Anterior cingulate cortex (tissue), 58 donors: ENCODE data around the gene AKR1E2.
"Not testable (repeated sequence)": the region's sequence is repeated elsewhere in the genome, so short reads cannot be mapped to it uniquely, and the experiment has no call there.

Experiments used
- DNase-seq, 58 donors: peaks; one replicate each; lab custom pipeline; 2025; lab: John Stamatoyannopoulos, UW

AKR1E2 gene

GRCh38 chr10:4813023-4813422 is 13.0 kb upstream of the AKR1E2 start:
- no peak for DNase-seq

DNA sequence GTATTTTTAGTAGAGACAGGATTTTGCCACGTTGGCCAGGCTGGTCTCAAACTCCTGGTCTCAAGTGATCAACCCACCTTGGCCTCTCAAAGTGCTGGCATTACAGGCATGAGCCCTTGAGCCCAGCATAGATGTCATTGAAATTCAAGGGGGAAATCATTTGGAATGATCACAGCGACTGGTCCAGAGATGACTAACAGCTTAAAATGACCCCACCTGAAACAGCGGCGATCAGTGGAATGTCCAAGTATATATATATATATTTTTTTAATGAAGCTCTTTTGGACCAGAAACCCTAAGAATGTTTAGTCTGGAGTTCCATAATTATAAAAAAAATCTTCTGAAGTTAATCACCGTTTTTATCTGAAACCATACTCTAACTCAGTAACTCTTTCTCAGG is 12.5 kb upstream of the AKR1E2 start:
- no peak for DNase-seq

- DNase-seq = not testable (repeated sequence)
Observed at GRCh38 chr10:4815646-4816180, 10.3 kb upstream of the AKR1E2 start.

GRCh38 chr10:4816966-4817365 is 9.0 kb upstream of the AKR1E2 start:
- no peak for DNase-seq

GRCh38 chr10:4819067-4819466 is 6.9 kb upstream of the AKR1E2 start:
- no peak for DNase-seq

- DNase-seq = no peak
Observed at GRCh38 chr10:4819707-4820106, 6.3 kb upstream of the AKR1E2 start.

GRCh38 chr10:4820804-4821401 is 5.1 kb upstream of the AKR1E2 start:
- DNase-seq = peak in 9 of 58 donors; percentile 2 to 70 (median 23)

DNA sequence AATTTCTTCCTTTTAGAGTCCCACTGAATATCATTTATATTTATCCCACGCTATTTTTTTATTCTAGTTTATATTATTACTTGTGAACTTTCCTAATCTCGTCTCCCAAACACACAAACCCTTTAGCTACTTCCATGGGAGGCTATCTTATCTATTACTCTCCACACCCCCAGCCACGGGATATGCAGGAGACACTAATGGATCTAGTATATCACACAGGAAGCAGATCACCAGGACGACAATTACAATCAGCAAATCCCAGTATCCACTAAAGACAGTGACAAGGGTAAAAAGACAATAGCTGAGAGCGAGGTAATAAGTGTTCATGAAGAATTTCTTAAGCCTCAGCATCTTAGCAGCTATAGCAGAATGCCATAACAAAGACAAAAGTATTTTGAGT is 3.8 kb upstream of the AKR1E2 start:
- no peak for DNase-seq

- no peak for DNase-seq
Observed at GRCh38 chr10:4824791-4825310, 1.2 kb upstream of the AKR1E2 start.

DNA sequence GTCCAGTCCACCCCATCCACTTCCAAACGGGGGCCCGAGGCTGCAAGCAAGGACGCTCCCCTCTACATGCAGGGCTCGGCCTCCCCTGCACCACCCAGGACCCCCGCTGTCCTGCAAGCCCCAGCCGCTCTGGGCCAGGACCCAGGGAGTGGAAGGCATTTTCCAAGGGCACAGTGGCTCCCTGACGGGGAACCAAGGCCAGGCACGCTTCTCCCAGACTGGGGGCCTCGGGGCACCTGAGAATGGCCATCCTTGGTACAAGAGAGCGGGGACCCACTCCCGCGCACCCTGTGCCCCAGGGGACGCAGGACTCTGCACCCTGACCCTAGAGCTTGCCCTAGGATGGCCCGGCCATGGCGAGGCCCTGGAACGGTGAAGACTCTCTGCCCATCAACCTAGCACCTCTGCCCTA is 545 bp upstream of the AKR1E2 start:
- DNase-seq = no peak

DNA sequence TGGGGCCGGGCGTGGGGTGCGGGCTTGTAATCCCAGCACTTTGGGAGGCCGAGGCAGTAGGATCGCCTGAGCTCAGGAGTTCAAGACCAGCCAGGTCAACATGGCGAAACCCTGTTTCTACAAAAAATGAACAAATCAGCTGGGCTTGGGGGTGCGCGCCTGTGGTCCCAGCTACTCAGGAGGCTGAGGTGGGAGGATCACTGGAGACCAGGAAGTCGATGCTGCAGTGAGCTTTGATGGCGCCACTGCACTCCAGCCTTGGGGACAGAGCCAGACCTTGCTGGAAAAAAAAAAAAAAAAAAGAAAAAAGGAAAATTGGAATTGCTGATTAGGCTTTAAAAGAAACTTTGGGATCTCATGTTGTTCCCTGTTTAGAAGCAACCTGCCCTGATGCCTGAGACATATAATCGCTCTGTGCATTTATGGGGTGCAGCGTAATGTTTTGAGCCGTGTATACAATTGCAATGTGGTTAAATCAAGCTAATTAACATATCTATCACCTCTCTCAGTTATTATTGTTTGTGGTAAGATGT is 851 bp downstream of the AKR1E2 start:
- DNase-seq = no peak

GRCh38 chr10:4828005-4828404 is 2.0 kb downstream of the AKR1E2 start:
- no peak for DNase-seq

GRCh38 chr10:4830551-4830950 is 4.5 kb downstream of the AKR1E2 start:
- DNase-seq = no peak

DNA sequence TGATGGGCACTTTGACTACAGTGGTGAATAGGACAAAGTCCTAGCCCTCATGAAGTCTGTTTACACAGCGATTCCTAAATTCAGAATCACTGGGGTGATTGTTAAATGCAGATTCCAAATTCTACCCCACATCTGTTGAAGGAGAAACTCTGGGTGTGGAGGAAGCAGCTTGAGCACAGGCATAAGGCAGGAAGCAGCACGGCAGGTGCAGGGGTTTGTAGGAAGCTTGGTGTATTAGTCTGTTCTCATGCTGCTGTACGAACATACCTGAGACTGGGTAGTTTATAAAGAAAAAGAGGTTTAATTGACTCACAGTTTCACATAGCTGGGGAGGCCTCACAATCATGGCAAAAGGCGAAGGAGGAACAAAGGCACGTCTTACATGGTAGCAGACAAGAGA is 5.1 kb downstream of the AKR1E2 start:
- no peak for DNase-seq

- no peak for DNase-seq
Observed at GRCh38 chr10:4833286-4833685, 7.3 kb downstream of the AKR1E2 start.

DNA sequence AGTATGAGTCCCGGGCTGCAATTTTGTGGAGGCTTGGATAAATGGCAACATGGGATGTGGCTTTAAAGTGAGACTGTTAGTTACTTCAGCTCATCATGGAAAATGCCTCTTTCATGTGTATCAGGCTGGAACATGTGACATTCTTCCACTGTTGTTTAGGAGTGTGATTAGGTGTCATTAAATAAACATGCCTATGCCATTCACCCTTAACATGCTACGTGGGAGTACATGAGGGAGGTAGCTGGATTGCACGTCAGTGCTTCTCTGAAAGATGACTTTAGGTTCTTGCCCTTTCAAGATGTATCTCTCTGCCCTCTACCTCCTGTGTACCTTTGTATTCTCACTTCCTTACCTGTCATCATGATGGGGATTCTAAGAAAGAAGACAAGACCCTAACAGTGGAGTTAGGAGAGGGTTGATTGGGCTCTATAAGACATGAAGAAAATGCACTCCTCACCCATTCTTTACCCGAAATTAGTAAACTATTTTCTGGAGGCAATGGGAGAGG is 8.9 kb downstream of the AKR1E2 start:
- no peak for DNase-seq

DNA sequence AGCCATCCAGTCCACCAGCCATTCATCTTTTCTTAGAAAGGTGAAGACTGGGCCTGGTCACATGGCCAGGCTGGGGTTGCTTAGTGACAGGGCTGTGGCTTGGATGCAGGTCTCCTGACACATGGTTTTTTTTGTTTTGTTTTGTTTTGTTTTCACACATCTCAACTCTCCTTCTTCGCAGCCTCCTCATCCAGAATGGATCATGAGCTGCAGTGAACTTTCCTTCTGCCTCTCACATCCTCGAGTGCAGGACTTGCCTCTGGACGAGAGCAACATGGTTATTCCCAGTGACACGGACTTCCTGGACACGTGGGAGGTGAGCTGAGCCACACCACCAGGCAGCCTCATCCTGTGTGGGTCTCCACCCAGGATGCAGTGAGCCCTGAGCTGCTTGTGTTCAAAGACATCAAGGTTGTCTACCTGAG is 9.5 kb downstream of the AKR1E2 start:
- no peak for DNase-seq

- DNase-seq = no peak
Observed at GRCh38 chr10:4836416-4836969, 10.5 kb downstream of the AKR1E2 start.

DNA sequence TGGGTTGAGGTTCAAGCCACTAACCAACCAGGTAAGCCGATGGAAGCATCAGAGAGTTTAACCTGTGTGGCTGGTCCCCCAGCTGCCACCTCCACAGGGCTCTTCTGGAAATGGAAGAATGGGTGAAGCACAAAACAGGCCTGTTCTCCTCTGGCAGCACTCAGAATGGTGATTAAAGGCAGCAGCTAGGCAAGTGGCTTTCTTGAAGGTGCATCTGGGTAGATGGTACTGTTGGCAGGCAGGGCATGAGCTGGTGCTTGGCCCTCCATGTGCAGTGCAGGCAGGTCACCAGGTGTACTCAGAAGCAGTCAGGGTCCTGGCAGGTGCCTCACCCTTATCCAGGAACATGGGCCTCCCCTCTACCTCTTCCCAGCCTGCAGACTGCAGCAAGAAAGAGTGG is 11.5 kb downstream of the AKR1E2 start:
- no peak for DNase-seq

GRCh38 chr10:4838743-4839142 is 12.7 kb downstream of the AKR1E2 start:
- DNase-seq = no peak

DNA sequence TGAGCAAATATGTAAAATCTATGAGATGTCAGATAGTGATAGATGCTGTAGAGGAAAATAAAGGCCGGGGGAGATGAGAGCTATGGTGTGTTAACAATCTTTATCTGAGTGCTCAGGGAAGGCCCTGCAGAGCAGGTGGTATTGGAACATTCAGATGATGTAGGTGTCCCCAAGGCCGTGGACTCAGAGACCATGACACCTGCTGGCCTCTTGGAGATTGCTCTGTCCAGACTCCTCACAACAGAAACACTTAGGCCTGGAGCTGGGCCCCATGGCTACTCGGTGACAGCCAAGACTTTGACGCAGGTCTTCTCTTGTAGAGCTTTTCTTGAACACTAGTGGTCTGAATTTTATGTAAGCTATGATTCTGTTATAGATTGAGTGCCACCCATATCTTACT is 13.3 kb downstream of the AKR1E2 start:
- no peak for DNase-seq

GRCh38 chr10:4840151-4840550 is 14.1 kb downstream of the AKR1E2 start:
- DNase-seq = no peak
